Measurements from ENCODE around the gene FER1L5.

- peak; percentile 86 to 98 (median 90) for TF ChIP-seq POLR2A (IDR thresholded peaks at IDR 0.05)
- TF ChIP-seq CTCF (IDR thresholded peaks at IDR 0.05 in 8 of 11, conservative IDR thresholded peaks at IDR 0.05 in 3 of 11): peak in 2 of 11 experiments; percentile 15 to 18
- TF ChIP-seq POLR2AphosphoS5 (IDR thresholded peaks at IDR 0.05): peak; percentile 98 to 99 (median 98)
Observed at GRCh38 chr2:96638144-96639121, 4.1 kb upstream of the FER1L5 start, which contains the start of gene KANSL3.

Measured in spleen (tissue), 7 donors.